GM19025 (cell line): ENCODE data around the gene LRRIQ4.

Source experiments
- ATAC-seq: cut with Tn5 transposase; IDR thresholded peaks from one replicate; pipeline ENCODE4 v1.9.1; 2021; ENCODE audit warnings: mild to moderate bottlenecking, low read depth, moderate library complexity; ENCODE audit not compliant: unreplicated experiment

Gene LRRIQ4

DNA sequence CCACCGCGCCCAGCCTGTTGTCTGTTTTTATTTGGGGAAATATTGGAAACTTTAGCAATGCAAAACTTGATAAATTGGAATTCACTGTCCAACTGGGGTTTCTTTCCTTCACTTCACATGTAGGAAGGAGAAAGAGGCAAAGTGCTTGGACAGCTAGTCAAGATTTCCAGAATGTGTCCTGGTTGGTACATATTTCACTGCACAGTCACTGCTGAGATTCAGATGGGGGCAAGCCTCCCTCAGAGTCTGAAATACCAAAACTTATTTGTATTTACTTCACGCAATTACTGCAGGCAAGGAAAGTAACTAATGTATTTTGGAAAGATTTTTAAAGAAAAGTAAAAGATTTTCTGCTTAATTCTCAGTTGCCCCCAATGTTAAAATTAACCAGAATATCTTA lies 36.1 kb downstream of the LRRIQ4 start:
- ATAC-seq, result no peak

DNA sequence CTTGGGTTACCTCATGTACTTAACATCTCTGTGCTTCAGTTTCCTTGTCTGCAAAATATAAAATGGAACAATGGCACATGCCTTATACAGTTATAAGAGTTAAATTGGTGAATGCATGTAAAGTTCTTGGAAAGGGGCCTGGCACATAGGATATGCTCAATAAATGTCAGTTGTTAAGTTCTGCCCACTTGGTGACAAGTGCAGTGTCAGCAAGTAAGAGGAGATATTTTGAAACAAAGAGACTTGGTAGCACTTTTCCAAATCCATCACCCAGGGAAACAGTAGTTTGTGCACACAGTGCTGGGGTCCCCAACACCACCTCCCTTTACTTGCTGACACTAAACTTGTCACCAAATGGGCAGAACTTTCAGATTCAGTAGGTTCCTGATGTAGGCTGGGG lies 37.9 kb downstream of the LRRIQ4 start:
- ATAC-seq, result no peak

DNA sequence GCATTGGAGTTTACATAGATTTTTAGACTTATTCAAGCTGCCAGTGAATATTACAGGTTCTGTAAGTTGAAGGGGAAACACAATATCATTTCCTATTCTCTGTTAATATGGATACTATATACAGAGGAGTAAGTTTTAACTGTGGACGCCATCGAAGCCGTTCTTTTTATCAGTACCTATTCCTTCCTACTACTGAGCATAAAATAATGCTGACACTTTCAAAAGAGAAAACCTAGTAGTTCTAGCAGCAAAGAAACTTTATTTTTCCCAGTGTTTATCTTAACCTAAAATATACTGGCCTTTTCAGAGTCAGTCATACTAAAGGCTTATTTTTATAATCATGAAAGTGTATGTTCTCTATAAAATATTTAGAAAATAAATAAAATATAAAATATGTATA lies 42.8 kb downstream of the LRRIQ4 start:
- ATAC-seq, result no peak

DNA sequence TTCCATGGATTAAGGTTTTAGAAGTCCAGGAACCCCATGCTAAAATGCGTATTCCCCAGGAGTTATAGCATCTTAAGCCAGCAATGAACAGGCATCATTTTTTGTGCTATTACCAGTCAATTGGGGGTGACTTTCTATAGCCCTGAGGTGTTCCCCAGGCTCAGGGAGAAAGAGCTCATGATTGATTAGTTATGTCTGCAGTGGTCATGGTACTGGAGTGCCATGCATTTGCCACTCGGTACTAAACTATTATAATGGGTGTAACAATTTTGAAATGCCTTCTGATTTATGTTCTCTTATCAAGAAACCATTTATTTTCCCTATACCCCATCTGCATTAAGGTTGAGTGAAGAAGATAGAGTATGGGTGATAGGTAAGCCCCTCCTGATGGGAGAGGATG lies 45.1 kb downstream of the LRRIQ4 start:
- no peak for ATAC-seq

DNA sequence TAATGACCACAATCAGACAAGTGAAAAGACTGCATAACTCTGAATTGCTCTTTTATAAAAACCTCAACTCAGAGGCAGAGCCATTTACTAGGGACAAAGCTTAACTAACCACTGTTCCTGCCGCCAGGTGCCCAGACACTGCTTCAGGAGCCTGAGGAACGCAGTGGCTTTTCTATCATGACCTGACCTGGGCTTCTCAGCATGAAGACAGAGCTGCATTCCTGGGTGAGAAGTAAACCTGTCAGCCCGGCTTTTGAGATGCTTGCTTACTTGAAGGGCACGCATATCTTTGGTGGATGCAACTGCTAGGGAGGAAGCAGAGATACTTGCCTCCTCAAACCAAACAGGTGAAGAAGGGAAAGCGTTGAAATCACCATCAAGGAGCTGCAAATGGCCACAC lies 49.2 kb downstream of the LRRIQ4 start:
- ATAC-seq, result no peak

DNA sequence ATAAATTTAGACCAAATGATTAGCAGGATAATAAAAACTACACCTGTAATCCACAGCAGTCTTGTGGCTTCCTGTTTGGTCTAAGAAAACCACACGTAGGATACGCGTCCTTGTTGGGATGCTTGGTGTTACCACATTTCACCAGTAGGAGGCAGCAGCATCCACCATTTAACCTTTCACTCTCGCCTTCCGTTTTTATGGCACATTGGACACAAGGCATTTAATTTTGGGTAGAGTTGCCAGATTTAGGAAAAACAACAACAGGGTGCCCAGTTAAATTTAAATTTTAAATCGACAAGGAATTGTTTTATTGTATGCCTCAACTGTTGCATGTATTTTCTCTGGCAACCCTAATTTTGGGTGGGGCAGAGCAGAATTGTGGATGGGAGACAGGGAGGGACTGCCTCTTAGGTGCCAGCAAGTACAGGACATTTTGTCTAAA lies 50.8 kb downstream of the LRRIQ4 start:
- ATAC-seq, result no peak

DNA sequence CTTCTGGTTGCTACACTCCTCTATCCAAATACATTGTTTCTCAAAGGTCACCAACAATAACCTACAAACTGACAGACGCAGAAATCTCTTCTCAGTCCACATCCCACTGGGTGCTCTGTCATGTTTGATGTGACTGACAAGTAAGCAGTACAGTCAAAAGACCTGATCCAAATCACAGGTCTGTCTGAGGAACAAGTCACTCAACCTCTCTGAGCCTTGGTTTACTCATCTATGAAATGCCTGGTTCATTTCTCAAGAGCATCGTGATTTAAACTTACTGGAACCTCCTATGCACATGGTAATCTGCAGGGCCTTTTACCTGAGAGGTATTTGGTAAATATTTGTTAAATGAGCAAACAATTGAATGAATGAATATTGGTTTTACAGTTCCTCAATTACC lies 51.6 kb downstream of the LRRIQ4 start:
- ATAC-seq, result no peak

DNA sequence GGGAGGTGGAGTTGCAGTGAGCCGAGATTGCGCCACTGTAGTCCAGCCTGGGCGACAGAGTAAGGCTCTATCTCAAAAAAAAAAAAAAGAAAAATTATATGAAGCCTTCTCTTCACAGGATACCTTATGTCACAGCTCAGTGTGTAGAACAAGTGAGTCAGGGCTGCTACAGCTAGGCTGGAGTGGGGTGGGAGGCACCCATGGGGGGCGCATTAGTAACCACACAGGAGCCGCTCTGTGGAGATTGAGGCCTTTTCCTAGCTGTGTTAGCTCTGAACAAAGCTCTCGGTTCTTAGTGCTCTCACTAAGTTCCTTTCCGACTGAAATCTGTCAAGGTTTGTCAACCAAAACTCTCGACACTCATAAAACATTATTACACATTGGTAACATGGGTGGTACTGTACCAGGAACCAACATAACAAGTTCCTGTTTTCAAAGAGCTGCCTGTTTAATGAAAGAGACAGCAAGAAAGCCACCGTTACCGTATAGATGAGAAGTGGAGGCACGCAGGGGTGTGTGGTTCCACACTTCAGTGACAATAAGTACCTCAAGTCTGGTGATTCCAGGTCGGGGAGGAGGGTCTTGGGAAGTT lies 52.6 kb downstream of the LRRIQ4 start:
- no peak for ATAC-seq

DNA sequence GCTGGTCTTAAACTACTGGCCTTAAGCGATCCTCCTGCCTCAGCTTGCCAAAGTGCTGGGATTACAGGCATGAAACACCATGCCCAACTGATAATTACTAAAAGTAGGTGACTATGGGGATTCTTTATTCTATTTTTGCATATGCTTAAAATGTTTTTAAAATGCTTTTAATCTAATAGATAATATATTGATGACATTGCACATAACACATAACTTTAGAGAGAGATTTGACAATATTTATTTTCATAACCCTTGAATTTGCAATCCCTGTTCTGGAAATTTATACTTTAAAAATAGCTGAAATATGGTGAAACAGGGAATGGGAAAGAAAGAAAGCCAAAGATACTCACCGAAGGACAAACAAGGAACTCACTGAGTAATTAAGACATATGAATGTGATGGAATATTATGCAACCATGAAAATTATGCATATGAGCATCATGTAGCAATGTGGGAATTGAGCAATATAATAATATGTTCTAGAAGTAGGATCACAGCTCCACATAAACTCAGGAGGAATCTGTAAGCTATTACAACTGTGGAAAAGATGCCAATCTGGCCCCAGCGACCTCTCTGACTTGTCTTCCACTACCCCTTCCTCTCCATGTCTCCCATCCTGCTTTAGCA lies 55.0 kb downstream of the LRRIQ4 start:
- no peak for ATAC-seq

DNA sequence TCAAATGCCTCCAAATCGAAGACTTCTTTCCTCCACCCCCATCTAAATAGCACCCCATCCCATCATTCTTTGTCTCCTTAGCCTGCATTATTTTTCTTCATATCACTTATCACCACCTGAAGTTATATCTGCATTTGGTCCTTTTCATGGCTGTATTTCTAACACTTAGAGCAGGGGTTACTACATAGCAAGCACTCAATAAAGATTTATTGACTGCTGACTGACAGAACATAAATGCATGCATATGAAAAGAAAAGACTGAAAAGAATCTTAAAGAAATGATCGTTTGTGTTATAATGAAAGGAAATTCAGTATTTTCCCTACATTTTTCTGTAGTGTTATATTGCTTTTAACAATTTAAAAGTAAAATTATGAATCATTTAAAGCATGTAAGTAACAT lies 55.7 kb downstream of the LRRIQ4 start:
- ATAC-seq, result no peak

DNA sequence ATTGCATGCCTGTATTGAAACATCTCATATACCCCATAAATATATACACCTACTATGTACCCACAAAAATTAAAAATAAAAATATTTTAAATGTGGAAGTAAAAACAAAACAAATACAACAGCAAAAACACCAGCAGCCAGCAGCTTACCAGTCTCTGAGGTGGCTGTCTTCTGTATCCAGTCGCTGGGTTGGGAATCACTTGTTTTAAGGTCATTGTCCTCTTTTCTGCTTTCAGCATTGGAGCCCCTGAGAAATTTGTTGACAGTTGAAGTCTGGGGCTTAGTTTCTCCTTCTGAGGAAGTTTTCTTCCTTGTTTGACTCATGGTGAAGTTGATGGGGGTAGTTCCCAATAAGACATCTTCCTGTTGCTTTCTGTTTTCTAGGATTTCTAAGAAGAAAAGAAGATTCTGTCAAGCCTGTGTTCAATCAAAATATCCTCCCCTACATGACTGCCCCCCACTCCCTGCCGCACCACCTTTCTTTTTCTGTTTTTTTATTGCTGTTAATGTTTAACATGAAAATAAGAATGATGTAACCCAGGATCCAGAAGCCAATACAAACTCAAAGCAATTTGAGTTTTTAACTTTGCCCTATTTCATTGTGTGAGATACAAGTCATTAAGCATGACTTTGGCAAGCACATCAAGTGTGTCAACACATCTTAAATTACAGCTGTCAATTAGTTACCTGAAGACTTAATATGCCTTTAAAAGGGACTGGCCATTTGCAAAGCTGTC lies 57.0 kb downstream of the LRRIQ4 start, which contains the start of gene LRRC31:
LRRC31 (minus strand) TSS at position 452 of the 737 bp plus-strand sequence; CDS start at position 324, 128 bp downstream.
- ATAC-seq, result no peak

DNA sequence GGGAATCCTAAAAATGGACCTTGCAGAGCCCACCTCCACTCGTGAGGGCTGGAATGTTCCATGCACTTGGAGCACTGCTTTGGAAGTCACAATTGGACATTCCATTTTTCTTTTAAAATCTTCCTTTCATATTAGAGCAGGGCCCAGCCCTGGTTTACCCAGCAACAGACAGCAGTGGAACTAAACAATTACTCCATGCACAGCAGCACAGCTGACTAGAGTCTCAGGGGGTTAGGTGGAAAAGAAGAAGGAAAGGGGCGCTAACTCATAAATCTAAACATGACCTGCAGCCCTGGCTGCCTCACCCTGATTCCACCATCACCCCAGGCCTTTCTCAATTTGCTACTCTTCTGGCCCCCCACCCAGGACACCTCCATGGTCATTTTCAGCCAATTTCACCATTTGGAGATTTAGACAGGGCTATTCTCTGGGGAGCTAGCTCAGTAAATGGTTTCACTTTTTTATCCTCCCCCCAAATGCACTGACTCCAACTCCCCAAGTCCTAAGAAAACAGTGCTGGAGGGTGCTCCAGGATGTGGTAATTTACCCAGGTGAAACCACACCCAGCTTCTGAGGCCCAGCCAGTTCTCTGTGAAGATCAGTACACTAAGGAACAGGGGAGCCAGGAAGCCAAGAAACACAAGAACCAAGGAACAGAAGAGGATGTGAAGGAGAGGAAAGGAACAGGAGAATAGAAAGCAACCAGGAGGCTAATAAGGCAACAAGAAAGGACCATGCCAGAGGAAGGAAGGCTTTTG lies 58.6 kb downstream of the LRRIQ4 start:
- no peak for ATAC-seq

DNA sequence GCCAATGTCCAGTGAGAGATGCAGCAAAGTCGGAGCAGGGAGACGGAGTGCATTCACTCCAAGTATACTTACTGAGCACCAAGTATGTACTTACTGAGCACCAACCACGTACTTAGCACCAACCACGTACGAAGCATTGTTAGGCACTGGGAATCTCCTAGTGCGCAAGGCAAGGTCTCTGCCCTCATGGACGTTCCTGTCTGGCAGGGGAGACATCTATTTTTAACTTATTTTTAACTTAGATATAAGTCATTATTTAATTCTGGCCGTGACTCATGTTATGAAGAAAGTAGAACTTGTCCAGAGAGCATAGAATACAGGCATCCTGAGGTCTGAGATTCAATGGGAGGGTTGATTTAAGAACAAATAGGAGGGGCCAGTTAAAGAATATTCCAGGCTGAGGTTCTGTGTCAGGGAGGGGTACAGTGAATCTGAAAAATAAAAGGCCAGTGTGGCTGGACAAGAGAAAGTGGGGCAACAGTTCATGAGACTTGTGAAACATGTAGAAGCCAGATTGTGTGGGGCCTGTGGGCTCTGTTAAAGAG lies 66.4 kb downstream of the LRRIQ4 start:
- ATAC-seq, result no peak

DNA sequence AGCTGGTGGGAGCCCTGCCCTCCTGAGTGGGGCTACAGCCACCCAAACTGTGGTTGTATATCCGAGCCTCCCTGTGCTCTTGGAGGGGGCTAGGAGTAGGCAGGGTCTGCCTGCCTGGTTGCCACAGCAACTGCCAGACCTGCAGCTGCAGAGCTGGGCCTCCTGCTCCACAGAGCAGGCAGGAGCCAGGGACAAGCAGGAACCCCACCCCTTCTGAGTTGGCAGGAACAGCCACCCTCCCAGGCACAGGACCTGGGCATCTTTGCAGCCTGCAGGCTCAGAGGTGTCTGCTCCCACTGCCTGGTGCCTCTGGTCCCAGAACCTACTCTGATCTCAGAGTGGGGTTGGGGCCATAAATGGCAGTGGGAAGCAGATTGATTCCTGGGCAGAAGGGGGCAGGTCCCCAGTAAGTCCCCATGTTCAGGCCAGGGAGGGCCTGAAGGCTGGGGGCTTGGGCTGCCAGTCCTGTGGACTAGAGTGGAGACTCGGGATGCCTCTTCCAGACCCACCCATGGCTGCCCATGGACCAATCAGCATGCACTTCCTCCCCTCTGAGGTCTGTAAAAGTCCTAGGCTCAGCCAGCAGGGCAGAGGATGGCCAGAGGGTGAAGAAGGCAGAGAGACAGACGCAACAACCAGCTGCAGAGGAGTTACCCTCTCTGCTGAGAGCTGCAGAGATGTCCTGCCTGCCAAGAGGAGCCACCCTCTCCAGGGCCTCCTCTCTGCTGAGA lies 67.3 kb downstream of the LRRIQ4 start:
- ATAC-seq, result no peak

DNA sequence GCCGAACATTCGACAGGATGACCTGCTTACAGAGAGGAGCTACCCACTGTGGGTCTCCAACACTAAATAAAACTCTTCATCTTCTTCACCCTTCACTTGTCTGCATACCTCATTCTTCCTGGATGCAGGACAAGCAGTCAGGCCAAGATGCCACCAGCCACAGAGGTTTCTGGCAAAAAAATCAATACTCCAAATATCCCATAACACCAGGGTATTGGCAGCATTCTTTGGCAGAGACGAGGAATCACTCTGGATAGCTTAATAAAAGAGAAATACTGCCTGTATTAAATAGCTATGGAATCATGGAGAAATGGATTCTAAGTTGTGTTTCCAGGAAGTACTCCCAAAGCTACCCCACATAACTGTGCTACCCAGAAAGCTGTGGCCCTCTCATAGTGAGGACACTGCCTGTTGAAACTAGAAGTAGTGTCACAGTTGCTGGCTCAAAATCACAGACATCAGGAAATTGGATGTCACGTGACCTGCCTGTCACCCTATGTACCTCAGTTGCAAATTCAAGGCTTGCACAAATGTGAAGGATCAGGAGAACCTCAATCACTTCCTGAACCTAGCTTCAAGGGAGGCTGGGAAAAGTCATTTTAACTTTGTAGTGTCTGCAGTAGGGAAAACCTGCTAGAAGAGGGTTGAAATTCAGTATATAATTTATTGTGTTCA lies 68.0 kb downstream of the LRRIQ4 start:
- no peak for ATAC-seq

DNA sequence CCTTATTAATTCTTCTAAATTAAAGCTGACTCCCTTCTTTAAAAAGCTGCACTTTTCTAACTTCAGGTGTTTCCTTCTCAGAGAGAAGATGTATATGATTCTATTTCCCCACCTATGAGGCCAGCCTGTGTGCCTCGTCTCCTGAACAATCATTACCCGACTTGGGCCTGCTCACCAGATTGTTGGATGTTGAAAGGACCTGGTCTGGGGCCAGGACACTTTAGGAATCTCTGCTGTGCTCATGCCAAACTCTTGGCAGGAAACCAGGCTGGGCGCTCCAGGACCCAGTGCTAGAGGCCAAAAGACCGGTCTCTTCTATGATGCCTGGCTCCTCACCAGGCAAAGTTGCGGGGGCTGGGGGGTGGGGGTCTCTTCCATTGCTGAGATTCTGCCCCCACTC lies 74.0 kb downstream of the LRRIQ4 start:
- ATAC-seq, result no peak
